ENCODE data around the gene FAM149A.

- TF ChIP-seq CTCF (IDR thresholded peaks at IDR 0.05) (no peak), POLR2A (IDR thresholded peaks at IDR 0.05) (no peak)
These were observed 9.1 kb upstream of the FAM149A start for GRCh38 chr4:186095406-186095805.

Data from esophagus squamous epithelium (tissue), 4 donors.